Stimulated activated CD8-positive, alpha-beta memory T cell treated with anti-CD3 and anti-CD28 coated beads, Interleukin-4, amount 100 ng/mL, for 24 hours (primary cell): ENCODE results near the gene SCAMP5.

Source experiments
- DNase-seq: peaks from one replicate; pipeline ENCODE4 v3.0.0-alpha.2; 2020; ENCODE audit warnings: low read depth

Gene SCAMP5

GRCh38 chr15:74977599-74977998 is 17.8 kb upstream of the SCAMP5 start:
- DNase-seq, result no peak

GRCh38 chr15:74978077-74978476 is 17.3 kb upstream of the SCAMP5 start:
- DNase-seq, result no peak

GRCh38 chr15:74978503-74978902 is 16.9 kb upstream of the SCAMP5 start:
- peak; percentile 43 for DNase-seq

- no peak for DNase-seq
Measured at GRCh38 chr15:74982183-74982582, 13.2 kb upstream of the SCAMP5 start.

GRCh38 chr15:74983725-74984231 is 11.6 kb upstream of the SCAMP5 start:
- peak; percentile 22 for DNase-seq

GRCh38 chr15:74988007-74988800 is 7.2 kb upstream of the SCAMP5 start:
- DNase-seq, result peak; percentile 21

GRCh38 chr15:74989527-74989926 is 5.8 kb upstream of the SCAMP5 start:
- DNase-seq, result no peak

GRCh38 chr15:74992619-74993018 is 2.7 kb upstream of the SCAMP5 start:
- DNase-seq, result no peak

GRCh38 chr15:74994236-74994635 is 1.1 kb upstream of the SCAMP5 start:
- no peak for DNase-seq

- DNase-seq, result no peak
Measured at GRCh38 chr15:74994685-74995084, 678 bp upstream of the SCAMP5 start.

GRCh38 chr15:74995779-74996765 is 709 bp downstream of the SCAMP5 start:
- no peak for DNase-seq

GRCh38 chr15:74997141-74997540 is 1.8 kb downstream of the SCAMP5 start:
- no peak for DNase-seq

GRCh38 chr15:74997543-74997942 is 2.2 kb downstream of the SCAMP5 start:
- no peak for DNase-seq

GRCh38 chr15:75001310-75001709 is 5.9 kb downstream of the SCAMP5 start:
- no peak for DNase-seq

GRCh38 chr15:75002398-75002797 is 7.0 kb downstream of the SCAMP5 start:
- DNase-seq, result no peak

- DNase-seq, result no peak
Measured at GRCh38 chr15:75007216-75007615, 11.9 kb downstream of the SCAMP5 start.

- DNase-seq, result no peak
Measured at GRCh38 chr15:75008221-75008625, 12.9 kb downstream of the SCAMP5 start.

GRCh38 chr15:75008629-75009326 is 13.4 kb downstream of the SCAMP5 start:
- no peak for DNase-seq

GRCh38 chr15:75016431-75016830 is 21.1 kb downstream of the SCAMP5 start:
- no peak for DNase-seq

- no peak for DNase-seq
Measured at GRCh38 chr15:75019916-75020315, 24.6 kb downstream of the SCAMP5 start.

GRCh38 chr15:75021341-75021740 is 26.0 kb downstream of the SCAMP5 start:
- no peak for DNase-seq

- DNase-seq, result no peak
Measured at GRCh38 chr15:75022783-75023180, 27.4 kb downstream of the SCAMP5 start.
